H1 (cell line): Measurements from ENCODE around the gene CD58. TPM values are rescaled to one million over a fixed set of nuclear protein-coding genes. Genes with fewer than 3 reads are reported as not detected.

Source experiments
- ASH2L ChIP-seq: fragments of 200-600, 300-600 bp; sonication (generic); IDR thresholded peaks from one replicate; pipeline ENCODE4 v1.7.1; 2017; ENCODE audit warnings: low read length
- ATF3 ChIP-seq: IDR thresholded peaks from 2 replicates; pipeline ENCODE4 v1.6.1; 2011; ENCODE audit warnings: low read depth, mild to moderate bottlenecking, low read length; ENCODE audit not compliant: insufficient read depth
- EP300 ChIP-seq, 2 experiments: IDR thresholded peaks; 1 replicate in 1 of 2; 2 replicates in 1 of 2; pipeline ENCODE4 v1.6.1; 2011 to 2012; ENCODE audit warnings: low read depth in 2 of 2, low read length in 2 of 2, mild to moderate bottlenecking in 2 of 2, borderline replicate concordance in 1 of 2, inconsistent platforms in 1 of 2, moderate library complexity in 1 of 2
- polyA plus RNA-seq, 7 experiments: library from polyadenylated mRNA; depleted of rRNA in 3 of 7; stranded (reverse) in 5 of 7; unstranded in 2 of 7; fragments of >200 nt in 5 of 7; fragments of 200-250 nt in 2 of 7; gene quantifications; 1 replicate in 5 of 7; 2 replicates in 1 of 7; 4 replicates in 1 of 7; pipeline versions ENCODE4 v1.2.1 to v1.2.3, GENCODE V29; 2011 to 2013; ENCODE audit warnings: missing spikeins in 2 of 7, mixed read lengths in 2 of 7
- total RNA-seq: library from RNA; stranded (reverse); fragmentation: NEBNext Ultra II Directional; extraction: Animal tissue kit (Norgen Biotek cat#: 25700); gene quantifications from 2 replicates; pipeline ENCODE4 v1.2.1, GENCODE V29; 2021

Gene CD58
- total and polyA plus RNA-seq, 2 of the 8 experiments (the other 6 are each of a cell fraction or from before 2014, with no cell fraction given) = 5.3 to 5.5 TPM

GRCh38 chr1:116490588-116490987, 80.2 kb downstream of the CD58 start (continued):
- TF ChIP-seq ATF3 = no peak
- TF ChIP-seq ASH2L = no peak
- TF ChIP-seq EP300 (IDR thresholded peaks at IDR 0.05; ENCODE audit: borderline replicate concordance in 1 of 2, low read depth in 2 of 2, low read length in 2 of 2) = no peak
